Neuronal stem cell (in vitro differentiated cells): Measurements from ENCODE around the gene DENR.
A peak's percentile ranks its signal among the peaks of the same experiment; 100 is the strongest.
"Not testable (repeated sequence)": the region's sequence is repeated elsewhere in the genome, so short reads cannot be mapped to it uniquely, and the experiment has no call there.

Experiments
- DNase-seq: peaks from one replicate; pipeline ENCODE4 v3.0.0-alpha.2; 2013; ENCODE audit warnings: low spot score
- H2AFZ ChIP-seq: one replicate; pipeline ENCODE4 v1.6.1; 2013; ENCODE audit warnings: mild to moderate bottlenecking, low read length, inconsistent platforms
- H2AK5ac ChIP-seq: 2 replicates; pipeline ENCODE4 v1.6.1; 2013; ENCODE audit warnings: low read depth, mild to moderate bottlenecking, inconsistent platforms, low read length, moderate library complexity, mixed read lengths
- H2BK120ac ChIP-seq: 2 replicates; pipeline ENCODE4 v1.6.1; 2013; ENCODE audit warnings: low read depth, mild to moderate bottlenecking, inconsistent platforms, low read length, moderate library complexity, mixed read lengths
- H2BK12ac ChIP-seq: one replicate; pipeline ENCODE4 v1.6.1; 2013; ENCODE audit warnings: low read length, inconsistent platforms
- H2BK15ac ChIP-seq: 2 replicates; pipeline ENCODE4 v1.6.1; 2013; ENCODE audit warnings: mild to moderate bottlenecking, low read length, inconsistent platforms, mixed read lengths
- H2BK5ac ChIP-seq: one replicate; pipeline ENCODE4 v1.6.1; 2013; ENCODE audit warnings: inconsistent platforms, mild to moderate bottlenecking, low read length, moderate library complexity
- H3K14ac ChIP-seq: one replicate; pipeline ENCODE4 v1.6.1; 2013; ENCODE audit warnings: low read length, inconsistent platforms
- H3K18ac ChIP-seq: 2 replicates; pipeline ENCODE4 v1.6.1; 2013; ENCODE audit warnings: low read length, inconsistent platforms
- H3K23ac ChIP-seq: 2 replicates; pipeline ENCODE4 v1.6.1; 2013; ENCODE audit warnings: low read depth, mild to moderate bottlenecking, mixed read lengths, low read length, inconsistent platforms; ENCODE audit not compliant: poor library complexity
- H3K27ac ChIP-seq: replicated peaks from 3 replicates; pipeline ENCODE4 v1.5.1; 2013; ENCODE audit warnings: low read length, inconsistent platforms
- H3K27me3 ChIP-seq, 3 experiments: 2 replicates each; pipeline ENCODE4 v1.6.1; 2013; ENCODE audit warnings: low read length in 3 of 3, mild to moderate bottlenecking in 2 of 3, inconsistent platforms in 1 of 3, low read depth in 1 of 3, mixed read lengths in 1 of 3, moderate library complexity in 1 of 3; ENCODE audit not compliant: control insufficient read depth in 3 of 3, insufficient read depth in 3 of 3
- H3K36me3 ChIP-seq, 2 donors: replicated peaks in 1 of 2; 2 replicates each; pipeline ENCODE4 v1.6.1; 2013; ENCODE audit warnings: low read length in 2 of 2; ENCODE audit not compliant: control insufficient read depth in 2 of 2, insufficient read depth in 2 of 2
- H3K4ac ChIP-seq: 2 replicates; pipeline ENCODE4 v1.6.1; 2013; ENCODE audit warnings: inconsistent platforms, mild to moderate bottlenecking, low read length, moderate library complexity
- H3K4me1 ChIP-seq, 2 donors: 1 replicate in 1 of 2; 2 replicates in 1 of 2; pipeline ENCODE4 v1.6.1; 2013; ENCODE audit warnings: low read length in 2 of 2, low read depth in 1 of 2; ENCODE audit not compliant: control insufficient read depth in 2 of 2, insufficient read depth in 1 of 2
- H3K4me2 ChIP-seq: one replicate; pipeline ENCODE4 v1.6.1; 2013; ENCODE audit warnings: mild to moderate bottlenecking, low read length, inconsistent platforms; ENCODE audit not compliant: insufficient read depth, poor library complexity, severe bottlenecking
- H3K4me3 ChIP-seq, 2 donors: 2 replicates each; pipeline ENCODE4 v1.5.1; 2013; ENCODE audit warnings: low read length in 2 of 2, mild to moderate bottlenecking in 2 of 2, inconsistent platforms in 1 of 2, moderate library complexity in 1 of 2
- H3K79me1 ChIP-seq: one replicate; pipeline ENCODE4 v1.6.1; 2013; ENCODE audit warnings: low read depth, mild to moderate bottlenecking, inconsistent platforms, low read length, moderate library complexity
- H3K9ac ChIP-seq: one replicate; pipeline ENCODE4 v1.6.1; 2013; ENCODE audit warnings: mild to moderate bottlenecking, low read depth, low read length, inconsistent platforms; ENCODE audit not compliant: poor library complexity
- H3K9me3 ChIP-seq, 2 donors: replicated peaks in 1 of 2; 2 replicates each; pipeline versions ENCODE3 to v1.6.1; 2013; ENCODE audit warnings: low read length in 2 of 2, mild to moderate bottlenecking in 2 of 2, inconsistent platforms in 1 of 2, low read depth in 1 of 2, mixed read lengths in 1 of 2, moderate library complexity in 1 of 2; ENCODE audit not compliant: control insufficient read depth in 2 of 2, insufficient read depth in 1 of 2
- H4K8ac ChIP-seq: one replicate; pipeline ENCODE4 v1.6.1; 2013; ENCODE audit warnings: low read depth, mild to moderate bottlenecking, inconsistent platforms, low read length, moderate library complexity
- H4K91ac ChIP-seq: one replicate; pipeline ENCODE4 v1.6.1; 2013; ENCODE audit warnings: low read length, low read depth, mild to moderate bottlenecking, inconsistent platforms; ENCODE audit not compliant: poor library complexity
- WGBS, 2 donors: extraction: QIAGEN DNeasy Blood & Tissue Kit; methylation state at CpG; one replicate each; pipeline ENCODE4 v1.1.7; 2013; ENCODE audit warnings: missing lambda C conversion rate in 2 of 2, mixed read lengths in 1 of 2; ENCODE audit not compliant: insufficient read length in 2 of 2, insufficient replicate concordance in 1 of 2; ENCODE audit errors: extremely low coverage in 2 of 2; 5-methylcytosine and 5-hydroxymethylcytosine counted together

DENR gene

DNA sequence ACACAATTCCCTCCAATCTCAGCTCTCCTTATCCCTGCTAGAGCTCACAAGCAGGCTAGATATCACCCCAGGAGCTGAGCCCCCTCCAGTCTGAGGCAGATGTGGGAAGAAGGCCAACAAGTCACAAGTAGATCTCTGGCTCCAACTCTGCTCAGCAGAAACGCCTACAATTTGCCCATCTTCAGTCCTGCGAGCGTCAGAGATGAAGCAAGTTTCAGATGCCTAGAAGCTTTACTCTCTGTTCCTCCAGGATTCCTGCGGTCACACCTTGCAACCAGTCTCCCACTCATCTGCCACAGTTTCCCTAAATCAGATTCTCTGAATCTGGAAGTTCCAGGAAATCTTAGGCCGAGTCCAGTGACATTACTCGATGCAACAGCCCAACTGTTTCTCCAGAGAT, 37.4 kb upstream of the DENR start:
- not testable (repeated sequence) for H3K4me1 ChIP-seq, H2BK15ac ChIP-seq, H2BK12ac ChIP-seq, H4K8ac ChIP-seq, H3K27me3 ChIP-seq, H3K79me1 ChIP-seq, H4K91ac ChIP-seq, H2AK5ac ChIP-seq, H2AFZ ChIP-seq, H3K4ac ChIP-seq, H3K27ac ChIP-seq, H3K18ac ChIP-seq, H3K14ac ChIP-seq, H3K4me3 ChIP-seq, H2BK120ac ChIP-seq, H3K9ac ChIP-seq, H3K4me2 ChIP-seq, H3K23ac ChIP-seq, DNase-seq, H2BK5ac ChIP-seq, H3K9me3 ChIP-seq, H3K36me3 ChIP-seq
- WGBS, 2 donors = no CpG with 5 or more reads among the region's 6 CpGs

DNA sequence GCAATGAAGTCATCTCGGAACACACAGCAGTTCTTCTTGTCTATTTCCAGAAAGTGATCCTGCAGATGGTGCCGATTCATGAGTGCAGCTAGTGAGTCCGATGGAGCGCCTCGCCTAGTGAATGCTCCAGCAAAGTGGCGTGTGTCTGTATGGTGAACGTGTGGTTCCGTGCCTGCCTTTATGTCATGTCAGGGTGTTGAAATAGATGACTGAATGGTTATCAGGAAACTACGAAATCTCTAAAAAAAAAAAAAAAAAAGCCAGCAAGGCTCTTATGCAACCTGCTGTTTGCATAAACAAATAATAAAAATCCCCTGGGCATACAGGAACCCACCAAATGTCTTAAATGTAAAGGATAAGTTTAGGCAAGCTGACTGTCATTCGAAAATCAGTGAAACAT, 36.0 kb upstream of the DENR start, which contains the start of gene HCAR3:
Gene HCAR3, minus strand, starts transcription at position 154 of the 400 bp plus-strand sequence. Its CDS starts 74 bp downstream, at position 80.
- WGBS, 2 donors = no CpG with 5 or more reads among the region's 10 CpGs
- H3K14ac ChIP-seq, H2AFZ ChIP-seq, H3K9me3 ChIP-seq, H3K4me1 ChIP-seq, H2BK5ac ChIP-seq, H3K18ac ChIP-seq, H3K23ac ChIP-seq, H3K79me1 ChIP-seq, DNase-seq, H2BK12ac ChIP-seq, H4K8ac ChIP-seq, H3K4me2 ChIP-seq, H3K27me3 ChIP-seq, H3K4me3 ChIP-seq, H2BK120ac ChIP-seq, H4K91ac ChIP-seq, H3K27ac ChIP-seq, H2BK15ac ChIP-seq, H3K36me3 ChIP-seq, H3K4ac ChIP-seq: not testable (repeated sequence)
- Histone ChIP-seq H3K9ac (peak within 1 kb of the TSS; percentile 12), H2AK5ac (peak within 1 kb of the TSS; percentile 46)

DNA sequence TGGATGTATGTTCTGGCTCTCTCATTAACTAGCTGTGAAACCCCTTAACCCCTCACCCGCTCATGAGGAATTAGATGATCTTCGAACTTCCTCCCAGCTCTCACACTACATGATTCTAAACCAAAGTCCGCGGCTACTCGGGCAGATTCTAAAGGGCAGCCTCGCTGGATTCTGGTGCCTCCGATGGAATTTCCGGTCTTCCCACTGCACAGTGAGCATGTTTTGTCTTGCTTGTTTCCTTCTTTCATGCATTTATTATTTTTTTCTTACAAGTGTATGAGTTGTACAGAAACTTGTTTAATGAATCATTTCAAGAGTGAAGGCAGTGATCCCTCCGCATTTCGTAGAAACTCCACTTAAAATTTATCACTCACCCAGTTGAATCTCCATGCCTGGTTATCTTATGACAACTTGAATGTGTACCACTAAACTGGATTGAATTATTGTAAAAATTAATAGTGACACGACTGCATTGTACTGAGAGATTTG, 31.5 kb upstream of the DENR start:
- H2AK5ac ChIP-seq = no peak overlapping the region
- no peak overlapping the region for H2BK5ac ChIP-seq
- no peak overlapping the region for H3K4me2 ChIP-seq
- H2BK15ac ChIP-seq = no peak overlapping the region
- no peak overlapping the region for H3K9ac ChIP-seq
- no peak overlapping the region for H3K4me3 ChIP-seq
- no peaks in the 10 kb centered on the region for H3K9me3 ChIP-seq
- no peak overlapping the region for H4K91ac ChIP-seq
- WGBS, 2 donors = no CpG with 5 or more reads among the region's 11 CpGs
- no peak overlapping the region for H2BK120ac ChIP-seq
- H3K4ac ChIP-seq = no peak overlapping the region
- H3K18ac ChIP-seq = no peak overlapping the region
- no peak overlapping the region for H2AFZ ChIP-seq
- DNase-seq = no peak
- no peak overlapping the region for H3K14ac ChIP-seq
- H3K23ac ChIP-seq = no peak overlapping the region
- H3K27ac ChIP-seq = no peak overlapping the region
- H4K8ac ChIP-seq = no peak overlapping the region
- H3K79me1 ChIP-seq = no peaks in the 10 kb centered on the region
- no peaks in the 10 kb centered on the region for H3K27me3 ChIP-seq
- no peaks in the 10 kb centered on the region for H3K36me3 ChIP-seq
- no peaks in the 10 kb centered on the region for H3K4me1 ChIP-seq
- no peak overlapping the region for H2BK12ac ChIP-seq

GRCh38 chr12:122722387-122722786, 30.2 kb upstream of the DENR start:
- Histone ChIP-seq H2AK5ac (no peak overlapping the region), H4K8ac (no peak overlapping the region), H3K18ac (no peak overlapping the region), H3K36me3 (no peaks in the 10 kb centered on the region), H2BK120ac (no peak overlapping the region), H3K4me1 (no peaks in the 10 kb centered on the region), H3K14ac (no peak overlapping the region), H3K27me3 (no peaks in the 10 kb centered on the region), H3K4ac (no peak overlapping the region), H3K4me3 (no peak overlapping the region), H3K9me3 (no peaks in the 10 kb centered on the region), H2BK5ac (no peak overlapping the region), H2BK15ac (no peak overlapping the region), H3K23ac (no peak overlapping the region), H3K27ac (no peak overlapping the region), H3K79me1 (no peaks in the 10 kb centered on the region), H2AFZ (no peak overlapping the region), H3K9ac (no peak overlapping the region), H3K4me2 (no peak overlapping the region), H4K91ac (no peak overlapping the region), H2BK12ac (no peak overlapping the region)
- DNase-seq = no peak
- no CpG with 5 or more reads among the region's 1 CpG for WGBS, 2 donors
